HepG2 (cell line): ENCODE results near the gene AP2B1. TPM values are rescaled to one million over a fixed set of nuclear protein-coding genes. Genes with fewer than 3 reads are reported as not detected.

Experiments used
- BRD4 ChIP-seq: sonication (generic); formaldehyde crosslinking; IDR thresholded peaks from 2 replicates; pipeline ENCODE4 v1.4.0; 2020; ENCODE audit warnings: missing genetic modification reagents
- NFIB ChIP-seq: sonication (generic); formaldehyde crosslinking; IDR thresholded peaks from 2 replicates; pipeline ENCODE4 v1.9.0; 2021; ENCODE audit warnings: missing genetic modification reagents, mild to moderate bottlenecking, borderline replicate concordance
- NFKB2 ChIP-seq: sonication (generic); formaldehyde crosslinking; IDR thresholded peaks from 2 replicates; pipeline ENCODE4 v1.4.0; 2020; ENCODE audit warnings: missing genetic modification reagents, borderline replicate concordance
- POGZ ChIP-seq: sonication (generic); formaldehyde crosslinking; IDR thresholded peaks from 2 replicates; pipeline ENCODE4 v1.4.0; 2020; ENCODE audit warnings: mild to moderate bottlenecking, missing genetic modification reagents
- RBFOX2 ChIP-seq: fragments of 200-400 bp; formaldehyde crosslinking; IDR thresholded peaks from 2 replicates; pipeline ENCODE4 v1.6.1; 2017; ENCODE audit warnings: low read depth, mild to moderate bottlenecking, low read length
- RXRB ChIP-seq: IDR thresholded peaks from 2 replicates; pipeline ENCODE4 v1.6.1; 2016; ENCODE audit warnings: borderline replicate concordance, missing genetic modification reagents, missing compliant biosample characterization
- SNAI1 ChIP-seq: sonication (generic); formaldehyde crosslinking; IDR thresholded peaks from 2 replicates; pipeline ENCODE4 v1.5.0; 2020; ENCODE audit warnings: mild to moderate bottlenecking, missing genetic modification reagents, borderline replicate concordance
- SP140L ChIP-seq: sonication (generic); formaldehyde crosslinking; IDR thresholded peaks from 2 replicates; pipeline ENCODE4 v1.4.0; 2020; ENCODE audit warnings: missing genetic modification reagents, borderline replicate concordance
- TBL1XR1 ChIP-seq: fragments of 150-350 bp; IDR thresholded peaks from 2 replicates; pipeline ENCODE4 v1.6.1; 2014; ENCODE audit warnings: borderline replicate concordance, low read length; ENCODE audit not compliant: partially characterized antibody
- TCF7L2 ChIP-seq: IDR thresholded peaks from 2 replicates; pipeline ENCODE4 v1.6.1; 2011; ENCODE audit warnings: mild to moderate bottlenecking, low read depth, low read length, moderate library complexity
- ZBED4 ChIP-seq: sonication (generic); formaldehyde crosslinking; IDR thresholded peaks from 2 replicates; pipeline ENCODE4 v1.4.0; 2020; ENCODE audit warnings: missing genetic modification reagents, borderline replicate concordance
- ZNF292 ChIP-seq: sonication (generic); formaldehyde crosslinking; IDR thresholded peaks from 2 replicates; pipeline ENCODE4 v1.8.1; 2022; ENCODE audit warnings: mild to moderate bottlenecking, low read depth, missing genetic modification reagents, borderline replicate concordance
- ZNF546 ChIP-seq: sonication (generic); formaldehyde crosslinking; conservative IDR thresholded peaks from 2 replicates; pipeline ENCODE4 v1.8.1; 2023; ENCODE audit warnings: mild to moderate bottlenecking, missing genetic modification reagents
- polyA plus RNA-seq, 8 experiments: library from polyadenylated mRNA; depleted of rRNA in 3 of 8; stranded (reverse) in 7 of 8; unstranded in 1 of 8; fragments of >200 nt; fragmentation: Illumina TruSeq in 4 of 8; extraction: Trizol in 4 of 8; gene quantifications; 2 replicates each; pipeline versions ENCODE4 v1.2.1 to v1.2.3, GENCODE V29; 2011 to 2016; ENCODE audit warnings: low read depth in 4 of 8, missing spikeins in 1 of 8, mixed read lengths in 1 of 8; ENCODE audit not compliant: insufficient read depth in 1 of 8
- total RNA-seq, 5 experiments: library from RNA; depleted of rRNA; stranded (reverse); fragments of >200 nt; fragmentation: Illumina TruSeq; extraction: Trizol; gene quantifications; 2 replicates each; pipeline ENCODE4 v1.2.3, GENCODE V29; 2016; ENCODE audit warnings: low read depth in 1 of 5
- TF ChIP-seq, protein P1 (sequence below): sonication (generic); formaldehyde crosslinking; IDR thresholded peaks from 2 replicates; pipeline ENCODE4 v1.9.0; 2021; ENCODE audit warnings: mild to moderate bottlenecking, missing genetic modification reagents
- TF ChIP-seq, protein P2 (sequence below): IDR thresholded peaks from 2 replicates; pipeline ENCODE4 v1.6.1; 2016; ENCODE audit warnings: missing compliant biosample characterization, missing genetic modification reagents, borderline replicate concordance

Gene AP2B1
- total and polyA plus RNA-seq, 2 of the 13 experiments (the other 11 are each of a cell fraction or from before 2014, with no cell fraction given), result 23.8 to 71.3 TPM

DNA sequence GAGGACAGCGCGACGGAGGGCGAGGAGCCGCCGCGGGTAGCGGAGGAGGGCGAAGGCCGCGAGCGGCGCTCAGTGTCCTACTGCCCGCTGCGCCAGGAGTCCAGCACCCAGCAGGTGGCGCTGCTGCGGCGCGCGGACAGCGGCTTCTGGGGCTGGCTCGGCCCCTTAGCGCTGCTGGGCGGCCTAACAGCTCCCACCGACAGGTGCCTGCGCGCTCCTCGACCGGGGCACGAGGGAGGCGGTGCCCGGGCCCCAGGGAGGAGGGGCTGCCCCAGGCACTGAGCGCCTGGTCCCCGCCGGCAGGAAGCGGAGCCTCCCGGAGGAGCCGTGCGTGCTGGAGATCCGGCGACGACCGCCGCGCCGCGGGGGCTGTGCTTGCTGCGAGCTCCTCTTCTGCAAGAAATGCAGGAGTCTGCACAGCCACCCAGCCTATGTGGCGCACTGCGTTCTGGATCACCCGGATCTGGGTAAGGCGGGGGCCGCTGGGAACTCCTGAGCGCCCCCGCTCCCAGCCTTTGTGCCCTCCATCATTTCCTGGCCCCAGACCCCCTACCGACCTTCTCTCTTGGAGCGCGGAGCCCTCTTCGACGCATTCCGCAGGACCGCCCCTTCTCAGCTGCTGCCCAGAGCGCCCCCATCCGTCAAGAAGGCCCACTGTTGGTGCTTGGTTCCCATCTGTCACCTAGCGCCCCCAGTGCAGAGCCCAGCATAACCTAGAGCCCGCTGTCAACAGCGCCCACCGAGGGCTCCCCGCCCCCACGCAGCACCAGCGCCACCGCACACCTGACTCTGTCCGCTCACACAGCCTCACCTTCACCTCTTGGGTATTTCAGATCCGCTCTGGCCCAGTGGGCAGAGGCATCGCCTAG, 177.2 kb downstream of the AP2B1 start (continued):
- TF ChIP-seq, protein P1, sequence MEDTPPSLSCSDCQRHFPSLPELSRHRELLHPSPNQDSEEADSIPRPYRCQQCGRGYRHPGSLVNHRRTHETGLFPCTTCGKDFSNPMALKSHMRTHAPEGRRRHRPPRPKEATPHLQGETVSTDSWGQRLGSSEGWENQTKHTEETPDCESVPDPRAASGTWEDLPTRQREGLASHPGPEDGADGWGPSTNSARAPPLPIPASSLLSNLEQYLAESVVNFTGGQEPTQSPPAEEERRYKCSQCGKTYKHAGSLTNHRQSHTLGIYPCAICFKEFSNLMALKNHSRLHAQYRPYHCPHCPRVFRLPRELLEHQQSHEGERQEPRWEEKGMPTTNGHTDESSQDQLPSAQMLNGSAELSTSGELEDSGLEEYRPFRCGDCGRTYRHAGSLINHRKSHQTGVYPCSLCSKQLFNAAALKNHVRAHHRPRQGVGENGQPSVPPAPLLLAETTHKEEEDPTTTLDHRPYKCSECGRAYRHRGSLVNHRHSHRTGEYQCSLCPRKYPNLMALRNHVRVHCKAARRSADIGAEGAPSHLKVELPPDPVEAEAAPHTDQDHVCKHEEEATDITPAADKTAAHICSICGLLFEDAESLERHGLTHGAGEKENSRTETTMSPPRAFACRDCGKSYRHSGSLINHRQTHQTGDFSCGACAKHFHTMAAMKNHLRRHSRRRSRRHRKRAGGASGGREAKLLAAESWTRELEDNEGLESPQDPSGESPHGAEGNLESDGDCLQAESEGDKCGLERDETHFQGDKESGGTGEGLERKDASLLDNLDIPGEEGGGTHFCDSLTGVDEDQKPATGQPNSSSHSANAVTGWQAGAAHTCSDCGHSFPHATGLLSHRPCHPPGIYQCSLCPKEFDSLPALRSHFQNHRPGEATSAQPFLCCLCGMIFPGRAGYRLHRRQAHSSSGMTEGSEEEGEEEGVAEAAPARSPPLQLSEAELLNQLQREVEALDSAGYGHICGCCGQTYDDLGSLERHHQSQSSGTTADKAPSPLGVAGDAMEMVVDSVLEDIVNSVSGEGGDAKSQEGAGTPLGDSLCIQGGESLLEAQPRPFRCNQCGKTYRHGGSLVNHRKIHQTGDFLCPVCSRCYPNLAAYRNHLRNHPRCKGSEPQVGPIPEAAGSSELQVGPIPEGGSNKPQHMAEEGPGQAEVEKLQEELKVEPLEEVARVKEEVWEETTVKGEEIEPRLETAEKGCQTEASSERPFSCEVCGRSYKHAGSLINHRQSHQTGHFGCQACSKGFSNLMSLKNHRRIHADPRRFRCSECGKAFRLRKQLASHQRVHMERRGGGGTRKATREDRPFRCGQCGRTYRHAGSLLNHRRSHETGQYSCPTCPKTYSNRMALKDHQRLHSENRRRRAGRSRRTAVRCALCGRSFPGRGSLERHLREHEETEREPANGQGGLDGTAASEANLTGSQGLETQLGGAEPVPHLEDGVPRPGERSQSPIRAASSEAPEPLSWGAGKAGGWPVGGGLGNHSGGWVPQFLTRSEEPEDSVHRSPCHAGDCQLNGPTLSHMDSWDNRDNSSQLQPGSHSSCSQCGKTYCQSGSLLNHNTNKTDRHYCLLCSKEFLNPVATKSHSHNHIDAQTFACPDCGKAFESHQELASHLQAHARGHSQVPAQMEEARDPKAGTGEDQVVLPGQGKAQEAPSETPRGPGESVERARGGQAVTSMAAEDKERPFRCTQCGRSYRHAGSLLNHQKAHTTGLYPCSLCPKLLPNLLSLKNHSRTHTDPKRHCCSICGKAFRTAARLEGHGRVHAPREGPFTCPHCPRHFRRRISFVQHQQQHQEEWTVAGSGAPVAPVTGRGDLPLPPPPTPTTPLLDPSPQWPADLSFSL, result no peak
- TF ChIP-seq NFKB2 (CRISPR knock-in tag) (peak; percentile 85), RBFOX2 (peak; percentile 45; the same call in 1 of the 2 replicates), POGZ (CRISPR knock-in tag) (peak; percentile 77), SP140L (no peak), RXRB (peak; percentile 36; the same call in 1 of the 2 replicates), ZNF546 (CRISPR knock-in tag) (peak; percentile 38; the same call in 1 of the 2 replicates), ZNF292 (CRISPR knock-in tag) (no peak), SNAI1 (CRISPR knock-in tag) (0 out of 2 replicates have a peak, but pooled peaks have one; percentile 76), TBL1XR1 (no peak), TCF7L2 (no peak), ZBED4 (CRISPR knock-in tag) (peak; percentile 40; the same call in 1 of the 2 replicates), BRD4 (CRISPR knock-in tag) (no peak), NFIB (CRISPR knock-in tag) (no peak)
- TF ChIP-seq, protein P2, sequence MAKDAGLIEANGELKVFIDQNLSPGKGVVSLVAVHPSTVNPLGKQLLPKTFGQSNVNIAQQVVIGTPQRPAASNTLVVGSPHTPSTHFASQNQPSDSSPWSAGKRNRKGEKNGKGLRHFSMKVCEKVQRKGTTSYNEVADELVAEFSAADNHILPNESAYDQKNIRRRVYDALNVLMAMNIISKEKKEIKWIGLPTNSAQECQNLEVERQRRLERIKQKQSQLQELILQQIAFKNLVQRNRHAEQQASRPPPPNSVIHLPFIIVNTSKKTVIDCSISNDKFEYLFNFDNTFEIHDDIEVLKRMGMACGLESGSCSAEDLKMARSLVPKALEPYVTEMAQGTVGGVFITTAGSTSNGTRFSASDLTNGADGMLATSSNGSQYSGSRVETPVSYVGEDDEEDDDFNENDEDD, result peak; percentile 73; the same call in 1 of the 2 replicates
